Measurements from ENCODE around the gene MARF1. TPM values are rescaled to one million over a fixed set of nuclear protein-coding genes. Genes with fewer than 3 reads are reported as not detected.

The MARF1 gene
- total and polyA plus RNA-seq, 3 donors from 2014 or later, result 30.9 to 57.9 (median 49.7) TPM

DNA sequence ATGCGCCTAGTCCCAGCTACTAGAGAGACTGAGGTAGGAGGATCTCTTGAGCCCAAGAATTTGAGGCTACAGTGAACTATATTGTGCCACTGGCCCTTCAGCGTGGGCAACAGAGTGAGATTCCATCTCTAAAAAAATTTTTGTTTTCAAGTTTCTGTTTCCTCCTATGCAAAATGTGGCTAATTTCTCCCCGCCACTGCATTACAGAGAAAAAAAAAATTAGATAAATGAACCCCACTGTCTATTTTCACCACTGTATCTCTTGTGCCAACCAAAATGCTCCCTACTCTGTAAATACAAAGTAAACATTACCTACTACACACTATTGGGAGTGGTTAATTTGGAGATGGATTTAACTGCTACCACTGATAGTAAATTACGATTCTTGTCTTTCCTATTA, 2.0 kb downstream of the MARF1 start:
- H3K36me3 ChIP-seq (ENCODE audit: low read depth, missing control alignments), result no peaks in the 10 kb centered on the region
- TF ChIP-seq POLR2A (IDR thresholded peaks at IDR 0.05), result no peak
- TF ChIP-seq, protein P1, sequence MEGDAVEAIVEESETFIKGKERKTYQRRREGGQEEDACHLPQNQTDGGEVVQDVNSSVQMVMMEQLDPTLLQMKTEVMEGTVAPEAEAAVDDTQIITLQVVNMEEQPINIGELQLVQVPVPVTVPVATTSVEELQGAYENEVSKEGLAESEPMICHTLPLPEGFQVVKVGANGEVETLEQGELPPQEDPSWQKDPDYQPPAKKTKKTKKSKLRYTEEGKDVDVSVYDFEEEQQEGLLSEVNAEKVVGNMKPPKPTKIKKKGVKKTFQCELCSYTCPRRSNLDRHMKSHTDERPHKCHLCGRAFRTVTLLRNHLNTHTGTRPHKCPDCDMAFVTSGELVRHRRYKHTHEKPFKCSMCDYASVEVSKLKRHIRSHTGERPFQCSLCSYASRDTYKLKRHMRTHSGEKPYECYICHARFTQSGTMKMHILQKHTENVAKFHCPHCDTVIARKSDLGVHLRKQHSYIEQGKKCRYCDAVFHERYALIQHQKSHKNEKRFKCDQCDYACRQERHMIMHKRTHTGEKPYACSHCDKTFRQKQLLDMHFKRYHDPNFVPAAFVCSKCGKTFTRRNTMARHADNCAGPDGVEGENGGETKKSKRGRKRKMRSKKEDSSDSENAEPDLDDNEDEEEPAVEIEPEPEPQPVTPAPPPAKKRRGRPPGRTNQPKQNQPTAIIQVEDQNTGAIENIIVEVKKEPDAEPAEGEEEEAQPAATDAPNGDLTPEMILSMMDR (IDR thresholded peaks at IDR 0.05), result no peak
- H3K4me1 ChIP-seq, result peaks cover 6% of the 10 kb centered on the region
- 75 to 76% methylated on average over 4 of the region's 4 CpGs for WGBS, 2 donors
- H3K9me3 ChIP-seq, result no peaks in the 10 kb centered on the region
- H3K4me3 ChIP-seq, result no peak overlapping the region
- H3K27ac ChIP-seq, result no peak overlapping the region
- DNase-seq, result no peak
- intact Hi-C loops (cut with DNase I; ENCODE audit: low total_unique reads), result no loop called here
- no peaks in the 10 kb centered on the region for H3K27me3 ChIP-seq

DNA sequence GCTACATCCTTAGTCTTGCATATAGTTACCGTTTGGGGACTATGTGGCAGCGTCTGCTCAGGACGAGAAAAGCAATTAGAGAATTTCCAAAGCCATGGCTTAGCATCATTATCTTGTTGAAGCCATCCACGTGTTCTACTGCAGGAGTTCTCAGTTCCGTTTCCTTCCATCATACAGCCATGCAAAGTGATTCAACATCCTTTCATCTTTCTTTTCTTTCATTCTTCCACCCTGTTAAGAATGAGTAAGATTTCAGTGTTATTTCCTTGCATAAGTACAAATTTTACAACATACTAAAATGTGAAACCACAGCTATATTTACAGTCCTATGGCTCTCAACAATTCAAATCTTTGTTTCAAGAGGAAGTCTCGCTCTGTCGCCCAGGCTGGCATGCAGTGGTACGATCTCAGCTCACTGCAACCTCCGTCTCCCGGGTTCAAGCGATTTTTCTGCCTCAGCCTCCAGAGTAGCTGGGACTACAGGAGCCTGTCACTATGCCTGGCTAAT, 3.8 kb downstream of the MARF1 start:
- Histone ChIP-seq H3K4me1 (peaks cover 6% of the 10 kb centered on the region), H3K27ac (no peak overlapping the region), H3K4me3 (no peak overlapping the region), H3K9me3 (no peaks in the 10 kb centered on the region), H3K36me3 (ENCODE audit: low read depth, missing control alignments) (peaks cover 7% of the 10 kb centered on the region), H3K27me3 (no peaks in the 10 kb centered on the region)
- WGBS, 2 donors, result 90 to 91% methylated on average over 11 of the region's 11 CpGs
- TF ChIP-seq, protein P1 (IDR thresholded peaks at IDR 0.05), result no peak
- intact Hi-C loops (cut with DNase I; ENCODE audit: low total_unique reads), result no loop called here
- no peak for DNase-seq

DNA sequence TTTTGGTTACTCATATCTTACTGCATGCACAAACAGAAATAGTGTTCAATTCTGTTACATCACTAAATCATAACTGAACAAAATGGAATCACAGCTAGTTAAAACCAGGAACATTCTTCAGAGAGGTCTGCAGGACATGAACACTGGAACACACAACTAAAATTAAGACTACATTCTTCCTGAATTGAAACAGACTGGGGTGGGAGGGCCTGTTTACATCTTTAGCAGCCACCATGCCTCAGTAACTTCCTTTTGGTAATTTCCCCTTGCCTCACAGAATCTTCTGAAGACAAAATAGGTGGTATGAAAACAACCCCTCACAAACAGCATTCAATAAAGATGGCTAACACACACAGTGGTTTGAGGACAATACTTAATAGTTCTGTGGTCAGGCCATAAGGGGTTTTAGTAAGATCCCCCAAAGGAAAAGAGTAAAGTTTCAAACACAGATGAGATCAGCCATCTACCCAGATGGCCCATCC, 6.5 kb downstream of the MARF1 start:
- peaks cover 7% of the 10 kb centered on the region for H3K36me3 ChIP-seq (ENCODE audit: low read depth, missing control alignments)
- TF ChIP-seq POLR2A (IDR thresholded peaks at IDR 0.05), result no peak
- TF ChIP-seq, protein P1 (IDR thresholded peaks at IDR 0.05), result no peak
- H3K27ac ChIP-seq, result no peak overlapping the region
- no peaks in the 10 kb centered on the region for H3K9me3 ChIP-seq
- DNase-seq, result no peak
- no peaks in the 10 kb centered on the region for H3K27me3 ChIP-seq
- no peak overlapping the region for H3K4me3 ChIP-seq
- no peaks in the 10 kb centered on the region for H3K4me1 ChIP-seq
- intact Hi-C loops (cut with DNase I; ENCODE audit: low total_unique reads), result no loop called here

DNA sequence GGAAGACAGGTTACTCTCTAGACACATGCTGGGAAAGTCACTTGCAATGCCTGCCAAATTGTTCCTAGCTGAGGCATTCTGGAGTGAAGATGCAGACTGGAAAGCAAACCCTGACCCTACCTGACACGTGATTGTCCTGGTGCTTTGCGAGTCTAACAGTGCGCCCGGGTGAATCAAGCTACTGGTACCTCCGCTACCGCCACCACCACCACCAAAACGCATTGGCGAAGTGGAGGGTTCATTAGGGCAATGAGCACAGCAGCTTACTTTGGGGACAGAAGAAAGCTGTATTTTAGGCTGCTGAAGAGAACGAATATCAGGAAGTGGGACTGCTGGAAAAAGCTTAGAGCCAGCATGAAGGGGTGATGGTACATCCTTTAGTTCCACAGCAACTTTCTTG, 7.0 kb downstream of the MARF1 start:
- Histone ChIP-seq H3K9me3 (no peaks in the 10 kb centered on the region), H3K27me3 (no peaks in the 10 kb centered on the region), H3K27ac (no peak overlapping the region), H3K4me3 (no peak overlapping the region), H3K36me3 (ENCODE audit: low read depth, missing control alignments) (peaks cover 7% of the 10 kb centered on the region), H3K4me1 (no peaks in the 10 kb centered on the region)
- intact Hi-C loops (cut with DNase I; ENCODE audit: low total_unique reads), result no loop called here
- 94 to 96% methylated on average over 9 of the region's 9 CpGs for WGBS, 2 donors
- no peak for DNase-seq
- TF ChIP-seq, protein P1 (IDR thresholded peaks at IDR 0.05), result no peak
- TF ChIP-seq POLR2A (IDR thresholded peaks at IDR 0.05), result no peak

DNA sequence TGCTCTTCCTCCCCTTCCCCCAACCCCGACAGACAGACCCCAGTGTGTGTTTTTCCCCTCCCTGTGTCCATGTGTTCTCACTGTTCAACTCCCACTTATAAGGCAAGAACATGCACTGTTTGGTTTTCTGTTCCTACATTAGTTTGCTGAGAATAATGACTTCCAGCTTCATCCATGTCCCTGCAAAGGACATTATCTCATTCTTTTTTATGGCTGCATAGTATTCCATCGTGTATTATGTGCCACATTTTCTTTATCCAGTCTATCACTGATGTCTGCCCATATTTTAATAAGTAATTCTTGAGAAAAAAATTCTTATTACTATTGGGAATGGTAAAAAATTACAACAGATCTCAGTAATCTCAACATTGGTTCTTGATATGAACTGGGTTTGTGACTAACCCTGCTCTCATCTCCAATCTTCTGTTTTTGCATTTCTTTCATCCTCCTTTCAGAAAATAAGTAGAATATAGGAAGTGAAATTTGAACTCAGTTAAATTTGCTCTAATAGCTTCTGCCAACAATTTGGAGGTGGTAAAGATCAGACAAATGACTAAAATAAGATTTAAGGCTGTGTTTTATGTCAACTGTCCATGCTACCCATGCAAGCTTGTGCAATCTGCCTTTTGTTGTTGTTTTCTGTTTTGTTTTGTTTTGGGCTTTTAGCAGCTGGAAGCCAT, 11.1 kb downstream of the MARF1 start:
- H3K27ac ChIP-seq, result no peak overlapping the region
- no peak for DNase-seq
- H3K9me3 ChIP-seq, result no peaks in the 10 kb centered on the region
- intact Hi-C loops (cut with DNase I; ENCODE audit: low total_unique reads), result no loop called here
- no peak overlapping the region for H3K4me3 ChIP-seq
- TF ChIP-seq, protein P1 (IDR thresholded peaks at IDR 0.05), result no peak
- no peak for TF ChIP-seq POLR2A (IDR thresholded peaks at IDR 0.05)
- WGBS, 2 donors, result 100% methylated on average over 2 of the region's 2 CpGs
- H3K27me3 ChIP-seq, result no peaks in the 10 kb centered on the region
- H3K4me1 ChIP-seq, result no peaks in the 10 kb centered on the region
- H3K36me3 ChIP-seq (ENCODE audit: low read depth, missing control alignments), result peaks cover 7% of the 10 kb centered on the region
